ENCODE results near the gene SRPK2.

The SRPK2 gene

GRCh38 chr7:105230486-105230885, 158.2 kb downstream of the SRPK2 start:
- TF ChIP-seq CTCF (IDR thresholded peaks at IDR 0.05; ENCODE audit: low read depth, low read length, missing control alignments), result no peak
- Histone ChIP-seq H3K36me3 (replicated peaks) (no peaks in the 10 kb centered on the region), H3K4me3 (ENCODE audit: low read depth, low read length) (no peak overlapping the region), H3K27ac (no peak overlapping the region), H3K27me3 (replicated peaks) (no peaks in the 10 kb centered on the region)
- no peak for DNase-seq
- in situ Hi-C loops (cut with HindIII; ENCODE audit: low pct_ligation_motif_present, low sequenced_read_pairs), result no loop called here

DNA sequence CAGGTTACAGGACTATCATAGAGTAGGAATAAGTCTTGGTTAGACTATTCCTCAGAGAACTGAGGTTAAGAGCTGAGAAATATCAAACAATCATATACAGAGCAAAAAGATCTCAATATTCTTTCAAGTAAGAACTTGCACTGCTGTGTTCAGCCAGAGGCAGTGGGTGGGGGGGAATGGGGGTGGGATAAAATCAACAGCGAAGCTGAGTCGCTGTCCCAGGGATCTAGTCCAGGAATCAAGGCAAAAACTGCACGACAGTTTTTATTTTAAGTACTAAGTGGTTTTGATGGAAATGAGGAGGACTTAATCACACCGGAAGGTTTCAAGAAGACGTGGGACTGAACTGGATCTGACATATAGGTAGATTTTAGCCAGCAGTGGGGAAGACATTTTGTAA, 159.1 kb downstream of the SRPK2 start:
- in situ Hi-C loops (cut with HindIII; ENCODE audit: low pct_ligation_motif_present, low sequenced_read_pairs), result no loop called here
- no peak for TF ChIP-seq CTCF (IDR thresholded peaks at IDR 0.05; ENCODE audit: low read depth, low read length, missing control alignments)
- Histone ChIP-seq H3K4me3 (ENCODE audit: low read depth, low read length) (no peak overlapping the region), H3K27ac (no peak overlapping the region), H3K27me3 (replicated peaks) (no peaks in the 10 kb centered on the region), H3K36me3 (replicated peaks) (no peaks in the 10 kb centered on the region)
- DNase-seq, result no peak

DNA sequence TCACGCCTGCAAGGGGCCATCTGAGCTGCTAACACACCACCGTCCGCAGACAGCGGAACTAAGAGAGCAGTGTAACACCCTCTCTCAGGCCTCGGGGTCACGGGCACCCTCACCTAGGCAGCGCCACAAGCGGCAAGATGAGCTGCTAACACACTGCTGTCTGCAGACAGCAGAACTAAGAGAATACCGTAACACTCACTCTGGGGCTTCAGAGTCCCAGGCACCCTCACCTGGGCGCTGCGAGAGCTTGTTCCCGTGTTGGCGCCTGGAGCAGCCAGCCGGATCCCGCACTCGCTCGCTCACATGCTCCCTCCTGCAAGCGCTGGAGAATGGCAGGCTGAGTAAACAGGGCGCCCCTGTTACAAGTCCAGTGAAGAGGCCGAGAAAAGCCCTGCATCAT, 160.2 kb downstream of the SRPK2 start:
- no peak for TF ChIP-seq CTCF (IDR thresholded peaks at IDR 0.05; ENCODE audit: low read depth, low read length, missing control alignments)
- DNase-seq, result no peak
- in situ Hi-C loops (cut with HindIII; ENCODE audit: low pct_ligation_motif_present, low sequenced_read_pairs), result no loop called here
- Histone ChIP-seq H3K36me3 (replicated peaks) (no peaks in the 10 kb centered on the region), H3K27ac (no peak overlapping the region), H3K4me3 (ENCODE audit: low read depth, low read length) (no peak overlapping the region), H3K27me3 (replicated peaks) (no peaks in the 10 kb centered on the region)

GRCh38 chr7:105227391-105227790, 161.3 kb downstream of the SRPK2 start:
- H3K4me3 ChIP-seq (ENCODE audit: low read depth, low read length), result no peak overlapping the region
- no peaks in the 10 kb centered on the region for H3K27me3 ChIP-seq (replicated peaks)
- no peak for DNase-seq
- H3K27ac ChIP-seq, result no peak overlapping the region
- no peak for TF ChIP-seq CTCF (IDR thresholded peaks at IDR 0.05; ENCODE audit: low read depth, low read length, missing control alignments)
- H3K36me3 ChIP-seq (replicated peaks), result no peaks in the 10 kb centered on the region
- in situ Hi-C loops (cut with HindIII; ENCODE audit: low pct_ligation_motif_present, low sequenced_read_pairs), result no loop called here

GRCh38 chr7:105224884-105225651, 163.7 kb downstream of the SRPK2 start:
- no peak for TF ChIP-seq CTCF (IDR thresholded peaks at IDR 0.05; ENCODE audit: low read depth, low read length, missing control alignments)
- Histone ChIP-seq H3K36me3 (replicated peaks) (no peaks in the 10 kb centered on the region), H3K4me3 (ENCODE audit: low read depth, low read length) (no peak overlapping the region), H3K27ac (peak overlapping the region; percentile 3), H3K27me3 (replicated peaks) (no peaks in the 10 kb centered on the region)
- peak; percentile 80 for DNase-seq
- in situ Hi-C loops (cut with HindIII; ENCODE audit: low pct_ligation_motif_present, low sequenced_read_pairs), result no loop called here

- TF ChIP-seq CTCF (IDR thresholded peaks at IDR 0.05; ENCODE audit: low read depth, low read length, missing control alignments), result no peak
- Histone ChIP-seq H3K4me3 (ENCODE audit: low read depth, low read length) (no peak overlapping the region), H3K27me3 (replicated peaks) (no peaks in the 10 kb centered on the region), H3K27ac (no peak overlapping the region), H3K36me3 (replicated peaks) (no peaks in the 10 kb centered on the region)
- in situ Hi-C loops (cut with HindIII; ENCODE audit: low pct_ligation_motif_present, low sequenced_read_pairs), result no loop called here
- no peak for DNase-seq
Observed at GRCh38 chr7:105222953-105223352, 165.8 kb downstream of the SRPK2 start.

Measured in brain microvascular endothelial cell (primary cell).